OCI-LY1 (cell line): ENCODE results near the gene ZNF263.

Experiments used
- H2AFZ ChIP-seq: fragments of 200-600 bp; sonication (generic), shearing (Covaris generic); 2 replicates; pipeline ENCODE4 v1.6.0; 2014; ENCODE audit warnings: antibody characterized with exemption, mild to moderate bottlenecking, low read length
- H3F3A ChIP-seq: fragments of 200-600 bp; sonication (generic), shearing (Covaris generic); 2 replicates; pipeline ENCODE4 v1.6.0; 2014; ENCODE audit warnings: mild to moderate bottlenecking, antibody characterized with exemption, low read length, moderate library complexity; ENCODE audit not compliant: insufficient read depth
- H3K27ac ChIP-seq: fragments of 200-600 bp; sonication (generic); 2 replicates; pipeline ENCODE4 v1.5.1; 2014; ENCODE audit warnings: low read length, mixed run types, mild to moderate bottlenecking, low read depth; ENCODE audit not compliant: poor library complexity, severe bottlenecking
- H3K27me3 ChIP-seq: fragments of 200-600 bp; sonication (generic); 2 replicates; pipeline ENCODE4 v1.6.0; 2014; ENCODE audit warnings: antibody characterized with exemption, mild to moderate bottlenecking, low read length, moderate library complexity; ENCODE audit not compliant: insufficient read depth
- H3K36me3 ChIP-seq: fragments of 200-600 bp; sonication (generic); 2 replicates; pipeline ENCODE4 v1.6.1; 2014; ENCODE audit warnings: mild to moderate bottlenecking, antibody characterized with exemption, low read length, moderate library complexity, mixed read lengths; ENCODE audit not compliant: insufficient read depth
- H3K4me1 ChIP-seq: fragments of 200-600 bp; sonication (generic); 2 replicates; pipeline ENCODE4 v1.5.1; 2014; ENCODE audit warnings: mild to moderate bottlenecking, low read length, moderate library complexity; ENCODE audit not compliant: insufficient read depth, severe bottlenecking
- H3K4me2 ChIP-seq: fragments of 200-600 bp; sonication (generic), shearing (Covaris generic); 2 replicates; pipeline ENCODE4 v1.6.1; 2014; ENCODE audit warnings: low read length
- H3K4me3 ChIP-seq: fragments of 200-600 bp; sonication (generic); 2 replicates; pipeline ENCODE4 v1.5.1; 2014; ENCODE audit warnings: low read length, low read depth, mild to moderate bottlenecking, mixed read lengths; ENCODE audit not compliant: poor library complexity, severe bottlenecking
- H3K79me2 ChIP-seq: fragments of 200-600 bp; shearing (Covaris generic); 2 replicates; pipeline ENCODE4 v1.6.1; 2016; ENCODE audit warnings: mixed run types, low read length, mixed read lengths; ENCODE audit not compliant: insufficient read depth
- H3K9ac ChIP-seq: fragments of 200-600 bp; sonication (generic), shearing (Covaris generic); 2 replicates; pipeline ENCODE4 v1.6.1; 2014; ENCODE audit warnings: mild to moderate bottlenecking, low read length, mixed read lengths
- H3K9me2 ChIP-seq: fragments of 200-600 bp; sonication (generic), shearing (Covaris generic); 2 replicates; pipeline ENCODE4 v1.6.1; 2014; ENCODE audit warnings: low read depth, mild to moderate bottlenecking, low read length, mixed read lengths
- H3K9me3 ChIP-seq: fragments of 200-600 bp; shearing (Covaris generic); 2 replicates; pipeline ENCODE4 v1.6.1; 2014; ENCODE audit warnings: low read length, mixed read lengths
- H4K20me1 ChIP-seq: fragments of 200-600 bp; sonication (generic), shearing (Covaris generic); 2 replicates; pipeline ENCODE4 v1.6.0; 2016; ENCODE audit warnings: mild to moderate bottlenecking, low read length; ENCODE audit not compliant: insufficient read depth
- EZH2 ChIP-seq: fragments of 200-600 bp; sonication (generic), shearing (Covaris generic); IDR thresholded peaks from 2 replicates; pipeline ENCODE4 v1.8.0; 2017; ENCODE audit warnings: borderline replicate concordance, mixed run types, mild to moderate bottlenecking, antibody characterized with exemption, low read length, moderate library complexity, mixed read lengths
- TF ChIP-seq, protein P1 (sequence below): fragments of 200-600 bp; sonication (generic), shearing (Covaris generic); IDR thresholded peaks from 2 replicates; pipeline ENCODE4 v1.5.1; 2017; ENCODE audit warnings: mild to moderate bottlenecking, antibody characterized with exemption, low read length, moderate library complexity, mixed read lengths

ZNF263 gene

DNA sequence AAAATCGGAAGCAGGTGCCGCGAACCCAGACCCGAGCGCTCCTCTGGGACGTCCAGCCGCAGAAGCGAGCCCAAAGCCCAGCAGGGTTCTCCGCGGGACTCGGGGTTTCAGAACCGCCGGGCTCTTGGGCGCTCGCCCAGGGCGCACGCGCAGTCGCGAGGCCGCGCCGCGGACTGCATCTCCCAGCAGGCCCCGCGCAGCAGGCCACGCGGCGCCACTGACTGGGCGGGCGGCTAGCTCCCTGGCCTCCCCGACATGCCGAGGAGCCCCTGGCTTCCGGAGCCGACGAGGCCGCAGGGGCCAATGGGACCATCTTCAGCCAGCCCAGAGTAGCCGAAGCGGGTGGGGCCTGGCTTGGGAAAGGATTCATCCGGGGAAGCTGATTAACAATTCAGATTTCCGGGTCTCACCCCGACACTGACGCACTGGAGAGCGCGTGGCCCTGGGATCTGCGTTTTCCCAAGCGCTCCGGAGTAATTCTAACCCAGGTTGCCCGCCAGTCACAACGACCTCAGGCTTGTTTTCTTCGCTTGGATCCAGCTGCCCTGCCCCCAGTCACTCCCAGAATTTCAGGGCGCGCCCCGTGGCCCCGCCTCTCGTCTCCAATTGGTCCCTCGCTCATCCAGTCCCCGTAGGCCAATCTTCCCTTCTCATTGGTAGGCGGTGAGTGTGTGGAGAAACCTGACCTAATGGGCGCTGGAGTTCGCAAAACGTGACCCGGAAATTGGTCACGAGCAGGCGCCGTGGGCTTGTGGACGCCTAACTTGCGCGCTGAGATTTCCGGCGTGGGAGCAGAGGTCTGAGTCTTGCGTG is at the start of gene ZNF263:
TSS of gene ZNF263 (plus strand) at position 762 of the 813 bp plus-strand sequence. CDS start 328 bp downstream, outside the sequence.
- peaks cover 10% of the 10 kb centered on the region; the same call in 1 of the 2 replicates for H3K9me3 ChIP-seq
- H4K20me1 ChIP-seq: no peaks in the 10 kb centered on the region
- peaks cover 38% of the 10 kb centered on the region for H3K36me3 ChIP-seq
- no peak within 1 kb of the TSS; the same call in 1 of the 2 replicates for H2AFZ ChIP-seq
- H3K4me3 ChIP-seq: peak within 1 kb of the TSS; percentile 91
- no peaks in the 10 kb centered on the region for H3K9me2 ChIP-seq
- H3F3A ChIP-seq: no peaks in the 10 kb centered on the region
- peak within 1 kb of the TSS; percentile 81 for H3K9ac ChIP-seq
- H3K27ac ChIP-seq: peak within 1 kb of the TSS; percentile 89
- no peaks in the 10 kb centered on the region for H3K27me3 ChIP-seq
- peaks cover 21% of the 10 kb centered on the region for H3K4me1 ChIP-seq
- H3K79me2 ChIP-seq: peaks cover 29% of the 10 kb centered on the region
- no peak for TF ChIP-seq EZH2
- TF ChIP-seq, protein P1, sequence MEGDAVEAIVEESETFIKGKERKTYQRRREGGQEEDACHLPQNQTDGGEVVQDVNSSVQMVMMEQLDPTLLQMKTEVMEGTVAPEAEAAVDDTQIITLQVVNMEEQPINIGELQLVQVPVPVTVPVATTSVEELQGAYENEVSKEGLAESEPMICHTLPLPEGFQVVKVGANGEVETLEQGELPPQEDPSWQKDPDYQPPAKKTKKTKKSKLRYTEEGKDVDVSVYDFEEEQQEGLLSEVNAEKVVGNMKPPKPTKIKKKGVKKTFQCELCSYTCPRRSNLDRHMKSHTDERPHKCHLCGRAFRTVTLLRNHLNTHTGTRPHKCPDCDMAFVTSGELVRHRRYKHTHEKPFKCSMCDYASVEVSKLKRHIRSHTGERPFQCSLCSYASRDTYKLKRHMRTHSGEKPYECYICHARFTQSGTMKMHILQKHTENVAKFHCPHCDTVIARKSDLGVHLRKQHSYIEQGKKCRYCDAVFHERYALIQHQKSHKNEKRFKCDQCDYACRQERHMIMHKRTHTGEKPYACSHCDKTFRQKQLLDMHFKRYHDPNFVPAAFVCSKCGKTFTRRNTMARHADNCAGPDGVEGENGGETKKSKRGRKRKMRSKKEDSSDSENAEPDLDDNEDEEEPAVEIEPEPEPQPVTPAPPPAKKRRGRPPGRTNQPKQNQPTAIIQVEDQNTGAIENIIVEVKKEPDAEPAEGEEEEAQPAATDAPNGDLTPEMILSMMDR: no peak
- H3K4me2 ChIP-seq: peak within 1 kb of the TSS; percentile 73

DNA sequence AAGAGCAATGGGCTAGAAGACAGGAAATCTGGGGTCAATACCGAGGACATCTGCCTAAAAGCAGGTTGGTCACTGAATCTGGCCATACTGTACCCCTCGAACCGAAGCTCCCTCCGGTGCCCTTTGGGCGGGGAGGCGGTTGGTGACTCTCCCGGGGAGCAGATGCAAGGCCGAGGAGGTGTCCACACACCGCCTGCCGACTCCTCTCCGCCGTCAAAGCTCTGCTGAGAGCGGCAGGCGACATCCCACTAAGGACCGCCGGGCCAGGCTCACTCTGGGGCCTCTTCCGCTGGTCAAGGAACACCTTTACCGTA is 48.8 kb upstream of the ZNF263 start:
- no peak overlapping the region for H2AFZ ChIP-seq
- peaks cover 43% of the 10 kb centered on the region for H3K36me3 ChIP-seq
- H3K79me2 ChIP-seq: no peaks in the 10 kb centered on the region
- no peaks in the 10 kb centered on the region for H3K9me2 ChIP-seq
- H4K20me1 ChIP-seq: no peaks in the 10 kb centered on the region
- TF ChIP-seq EZH2: no peak
- TF ChIP-seq, protein P1: no peak
- peak overlapping the region; percentile 93 for H3K27ac ChIP-seq
- peak overlapping the region; percentile 74 for H3K9ac ChIP-seq
- peaks cover 12% of the 10 kb centered on the region for H3K9me3 ChIP-seq
- H3K4me3 ChIP-seq: peak overlapping the region; percentile 74
- peak overlapping the region; percentile 83 for H3K4me2 ChIP-seq
- no peaks in the 10 kb centered on the region for H3F3A ChIP-seq
- no peaks in the 10 kb centered on the region for H3K27me3 ChIP-seq
- H3K4me1 ChIP-seq: peaks cover 14% of the 10 kb centered on the region

DNA sequence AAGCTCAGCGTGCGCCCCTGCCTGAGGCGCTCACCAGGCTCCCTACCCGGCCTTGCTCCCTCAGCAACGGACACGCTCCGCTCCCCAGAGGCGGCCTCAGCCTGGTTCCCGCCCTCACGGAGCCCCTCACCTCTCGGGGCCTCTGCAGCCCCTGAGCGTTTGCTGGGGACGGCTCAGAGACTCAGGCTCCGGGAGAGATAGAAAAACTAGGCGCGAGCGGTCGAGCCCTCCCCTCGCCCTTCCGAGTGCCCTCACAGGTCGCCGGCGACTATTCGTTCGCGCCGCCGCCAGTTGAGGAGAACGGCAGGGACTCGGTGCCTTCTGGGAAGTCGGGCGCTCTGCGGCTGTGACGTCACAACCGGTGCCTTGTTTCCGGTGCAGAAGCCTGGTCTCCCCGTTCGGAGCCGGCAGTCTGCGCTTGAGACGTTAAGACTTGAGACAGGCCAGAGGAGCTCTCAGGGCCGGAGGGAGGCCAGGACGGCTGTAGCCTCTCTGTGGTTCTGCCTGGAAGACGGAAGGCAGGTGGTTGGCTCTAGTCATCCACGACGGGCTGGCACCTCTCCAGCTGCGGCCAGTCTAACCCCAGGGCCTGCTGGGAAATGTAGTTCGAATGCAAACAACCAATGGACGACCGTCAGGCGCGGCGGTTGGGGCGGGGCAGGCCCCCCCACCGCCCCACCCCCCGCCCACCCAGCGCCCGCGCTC is 48.3 kb upstream of the ZNF263 start, which contains the start of gene ZNF200:
TSS of gene ZNF200 (minus strand) at position 302 of the 705 bp plus-strand sequence. CDS start 1,403 bp downstream, outside the sequence.
- Histone ChIP-seq H3K4me3 (peak within 1 kb of the TSS; percentile 74), H3K4me1 (peaks cover 14% of the 10 kb centered on the region), H3K9me3 (peaks cover 10% of the 10 kb centered on the region), H4K20me1 (no peaks in the 10 kb centered on the region), H3F3A (no peaks in the 10 kb centered on the region), H3K9ac (peak within 1 kb of the TSS; percentile 74), H3K27me3 (no peaks in the 10 kb centered on the region), H2AFZ (no peak within 1 kb of the TSS), H3K4me2 (peak within 1 kb of the TSS; percentile 83), H3K9me2 (no peaks in the 10 kb centered on the region), H3K79me2 (no peaks in the 10 kb centered on the region), H3K27ac (peak within 1 kb of the TSS; percentile 93), H3K36me3 (peaks cover 38% of the 10 kb centered on the region)
- no peak for TF ChIP-seq EZH2
- TF ChIP-seq, protein P1: no peak
